Keratinocyte (primary cell): Measurements from ENCODE around the gene REPS2. TPM values are rescaled to one million over a fixed set of nuclear protein-coding genes. Genes with fewer than 3 reads are reported as not detected.

Experiments
- DNase-seq: peaks from one replicate; pipeline ENCODE4 v3.0.0-alpha.2; 2011; ENCODE audit warnings: low read depth, missing footprints, low spot score
- FAIRE-seq: peaks from 2 replicates; lab custom pipeline; 2011; peaks lifted over from hg19 to GRCh38; lab: Jason Lieb, UNC
- H2AFZ ChIP-seq: 2 replicates; pipeline ENCODE4 v1.6.0; 2012; ENCODE audit warnings: low read length, control low read depth, inconsistent platforms; ENCODE audit not compliant: control insufficient read depth
- H3K27ac ChIP-seq: 2 replicates; pipeline ENCODE4 v1.5.1; 2011; ENCODE audit warnings: low read length; ENCODE audit not compliant: control insufficient read depth, insufficient read depth
- H3K27me3 ChIP-seq: 3 replicates; pipeline ENCODE4 v1.6.0; 2011; ENCODE audit warnings: low read length; ENCODE audit not compliant: control insufficient read depth, insufficient read depth; ENCODE audit errors: extremely low read depth
- H3K36me3 ChIP-seq, 2 experiments: 2 replicates in 1 of 2; 3 replicates in 1 of 2; pipeline ENCODE4 v1.5.1; 2011; ENCODE audit warnings: low read length in 2 of 2, mild to moderate bottlenecking in 1 of 2; ENCODE audit not compliant: control insufficient read depth in 2 of 2, insufficient read depth in 2 of 2; ENCODE audit errors: extremely low read depth in 1 of 2
- H3K4me1 ChIP-seq: 3 replicates; pipeline ENCODE4 v1.5.1; 2011; ENCODE audit warnings: low read length; ENCODE audit not compliant: control insufficient read depth, insufficient read depth; ENCODE audit errors: extremely low read depth
- H3K4me2 ChIP-seq: 3 replicates; pipeline ENCODE4 v1.6.0; 2011; ENCODE audit warnings: low read depth, low read length; ENCODE audit not compliant: control insufficient read depth, insufficient read depth; ENCODE audit errors: extremely low read depth
- H3K4me3 ChIP-seq, 3 experiments: fragments of 200-600 bp in 1 of 3; sonication (generic) in 1 of 3; 2 replicates in 2 of 3; 3 replicates in 1 of 3; pipeline ENCODE4 v1.5.1; 2011 to 2016; ENCODE audit warnings: low read length in 3 of 3, mild to moderate bottlenecking in 3 of 3, control low read depth in 2 of 3, inconsistent platforms in 1 of 3, low read depth in 1 of 3, mixed read lengths in 1 of 3, mixed run types in 1 of 3, moderate library complexity in 1 of 3; ENCODE audit not compliant: control insufficient read depth in 2 of 3, insufficient read depth in 2 of 3; ENCODE audit errors: extremely low read depth in 1 of 3
- H3K79me2 ChIP-seq: 2 replicates; pipeline ENCODE4 v1.6.0; 2012; ENCODE audit warnings: low read length; ENCODE audit not compliant: control insufficient read depth, insufficient read depth
- H3K9ac ChIP-seq: 3 replicates; pipeline ENCODE4 v1.6.0; 2011; ENCODE audit warnings: low read length; ENCODE audit not compliant: control insufficient read depth, insufficient read depth; ENCODE audit errors: extremely low read depth
- H3K9me1 ChIP-seq: 3 replicates; pipeline ENCODE4 v1.6.0; 2011; ENCODE audit warnings: low read length; ENCODE audit not compliant: control insufficient read depth, insufficient read depth; ENCODE audit errors: extremely low read depth
- H3K9me3 ChIP-seq: 2 replicates; pipeline ENCODE4 v1.5.1; 2012; ENCODE audit warnings: low read depth, low read length; ENCODE audit not compliant: control insufficient read depth
- H4K20me1 ChIP-seq: 3 replicates; pipeline ENCODE4 v1.6.0; 2011; ENCODE audit warnings: low read length; ENCODE audit not compliant: control insufficient read depth, insufficient read depth; ENCODE audit errors: extremely low read depth
- EZH2 ChIP-seq: IDR thresholded peaks from one replicate; pipeline ENCODE4 v1.6.1; 2012; ENCODE audit warnings: inconsistent platforms, mild to moderate bottlenecking, low read length, moderate library complexity
- dilution Hi-C: fragments of 300-500 bp; cut with MboI; formaldehyde crosslinking; loops from one replicate; pipeline ENCODE4 v1.7.0; 2020; ENCODE audit warnings: low sequenced_read_pairs; ENCODE audit not compliant: extremely low pct_ligation_motif_present
- polyA plus RNA-seq, 5 experiments: library from polyadenylated mRNA; depleted of rRNA in 3 of 5; stranded (reverse) in 3 of 5; stranded (forward) in 1 of 5; unstranded in 1 of 5; fragments of >200 nt; gene quantifications; 1 replicate in 1 of 5; 2 replicates in 3 of 5; 3 replicates in 1 of 5; pipeline versions ENCODE4 v1.2.1 to v1.2.3, GENCODE V29; 2011 to 2012; ENCODE audit warnings: missing spikeins in 2 of 5, low read depth in 1 of 5, low replicate concordance in 1 of 5
- TF ChIP-seq, protein P1 (sequence below), 3 experiments: IDR thresholded peaks in 1 of 3; conservative IDR thresholded peaks in 1 of 3; optimal IDR thresholded peaks in 1 of 3; 2 replicates in 2 of 3; 3 replicates in 1 of 3; pipeline versions ENCODE3 to v1.5.1; 2011; ENCODE audit warnings: low read length in 3 of 3, mild to moderate bottlenecking in 3 of 3, moderate library complexity in 2 of 3, control low read depth in 1 of 3, inconsistent platforms in 1 of 3; ENCODE audit not compliant: insufficient read depth in 2 of 3; ENCODE audit errors: extremely low read depth in 1 of 3

REPS2 gene
- polyA plus RNA-seq, 1 donor (not counting 4 experiments of a cell fraction or from before 2014, with no cell fraction given), result 2.4 TPM

GRCh38 chrX:17095161-17095560 is 148.7 kb downstream of the REPS2 start:
- Histone ChIP-seq H3K27ac (no peak overlapping the region), H3K36me3 (no peaks in the 10 kb centered on the region), H3K27me3 (peaks cover 6% of the 10 kb centered on the region), H3K9ac (no peak overlapping the region), H2AFZ (no peak overlapping the region), H3K9me3 (no peaks in the 10 kb centered on the region), H3K79me2 (no peaks in the 10 kb centered on the region), H4K20me1 (no peaks in the 10 kb centered on the region), H3K4me3 (no peak overlapping the region), H3K4me1 (no peaks in the 10 kb centered on the region), H3K9me1 (no peaks in the 10 kb centered on the region), H3K4me2 (no peak overlapping the region)
- dilution Hi-C loops, result no loop called here
- FAIRE-seq (no peak), DNase-seq (no peak)
- no peak for TF ChIP-seq EZH2
- TF ChIP-seq, protein P1, sequence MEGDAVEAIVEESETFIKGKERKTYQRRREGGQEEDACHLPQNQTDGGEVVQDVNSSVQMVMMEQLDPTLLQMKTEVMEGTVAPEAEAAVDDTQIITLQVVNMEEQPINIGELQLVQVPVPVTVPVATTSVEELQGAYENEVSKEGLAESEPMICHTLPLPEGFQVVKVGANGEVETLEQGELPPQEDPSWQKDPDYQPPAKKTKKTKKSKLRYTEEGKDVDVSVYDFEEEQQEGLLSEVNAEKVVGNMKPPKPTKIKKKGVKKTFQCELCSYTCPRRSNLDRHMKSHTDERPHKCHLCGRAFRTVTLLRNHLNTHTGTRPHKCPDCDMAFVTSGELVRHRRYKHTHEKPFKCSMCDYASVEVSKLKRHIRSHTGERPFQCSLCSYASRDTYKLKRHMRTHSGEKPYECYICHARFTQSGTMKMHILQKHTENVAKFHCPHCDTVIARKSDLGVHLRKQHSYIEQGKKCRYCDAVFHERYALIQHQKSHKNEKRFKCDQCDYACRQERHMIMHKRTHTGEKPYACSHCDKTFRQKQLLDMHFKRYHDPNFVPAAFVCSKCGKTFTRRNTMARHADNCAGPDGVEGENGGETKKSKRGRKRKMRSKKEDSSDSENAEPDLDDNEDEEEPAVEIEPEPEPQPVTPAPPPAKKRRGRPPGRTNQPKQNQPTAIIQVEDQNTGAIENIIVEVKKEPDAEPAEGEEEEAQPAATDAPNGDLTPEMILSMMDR (optimal IDR thresholded peaks at IDR 0.05 in 1 of 3, IDR thresholded peaks at IDR 0.05 in 1 of 3, conservative IDR thresholded peaks at IDR 0.05 in 1 of 3; ENCODE audit: extremely low read depth in 1 of 3, insufficient read depth in 2 of 3, low read length in 3 of 3), result no peak

DNA sequence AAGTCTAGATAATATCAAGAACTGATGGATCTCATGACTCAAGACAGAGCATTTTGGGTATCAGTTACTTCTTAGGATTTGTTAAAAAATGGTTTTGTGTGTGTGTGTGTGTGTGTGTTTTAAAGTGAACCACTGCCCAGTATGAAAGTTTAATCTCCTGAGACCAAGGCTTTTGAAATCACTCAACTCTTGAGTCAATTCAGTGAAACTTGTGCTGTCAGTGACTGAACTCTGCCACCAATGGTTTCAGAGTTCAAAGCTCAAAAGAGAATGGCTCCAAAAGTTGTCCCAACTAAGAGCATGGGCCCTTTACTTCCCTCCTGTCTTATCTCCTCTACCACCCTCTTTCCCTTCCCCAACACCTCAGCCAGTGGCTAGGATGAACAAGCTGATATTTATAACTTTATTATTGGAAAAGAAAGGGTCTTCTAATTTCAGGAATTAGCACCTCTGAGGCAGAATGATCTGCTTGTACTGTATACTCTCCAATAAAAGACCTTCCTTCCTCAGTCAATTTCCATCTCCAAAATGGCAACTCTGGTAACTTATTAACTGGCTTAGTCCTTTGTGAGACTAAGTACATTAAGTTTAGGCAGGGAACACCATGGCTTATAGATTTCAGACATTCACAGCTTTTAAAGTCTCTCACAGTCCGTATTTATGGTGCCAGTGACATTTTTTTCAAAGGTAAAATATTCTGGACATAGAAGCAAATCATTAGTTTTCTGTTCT is 152.2 kb downstream of the REPS2 start:
- Histone ChIP-seq H3K79me2 (no peaks in the 10 kb centered on the region), H2AFZ (no peak overlapping the region), H3K9me3 (no peaks in the 10 kb centered on the region), H3K27me3 (peaks cover 9% of the 10 kb centered on the region), H3K9ac (no peak overlapping the region), H3K4me1 (no peaks in the 10 kb centered on the region), H4K20me1 (no peaks in the 10 kb centered on the region), H3K4me2 (no peak overlapping the region), H3K9me1 (no peaks in the 10 kb centered on the region), H3K27ac (no peak overlapping the region), H3K4me3 (no peak overlapping the region), H3K36me3 (no peaks in the 10 kb centered on the region)
- DNase-seq (no peak), FAIRE-seq (no peak)
- no peak for TF ChIP-seq EZH2
- TF ChIP-seq, protein P1 (optimal IDR thresholded peaks at IDR 0.05 in 1 of 3, IDR thresholded peaks at IDR 0.05 in 1 of 3, conservative IDR thresholded peaks at IDR 0.05 in 1 of 3; ENCODE audit: extremely low read depth in 1 of 3, insufficient read depth in 2 of 3, low read length in 3 of 3), result no peak
- dilution Hi-C loops, result no loop called here
